ENCODE results near the gene SFI1.
"Not testable (repeated sequence)": the region's sequence is repeated elsewhere in the genome, so short reads cannot be mapped to it uniquely, and the experiment has no call there.

SFI1 gene

GRCh38 chr22:31544481-31545480 lies 48.4 kb downstream of the SFI1 start:
- DNase-seq, result no peak

GRCh38 chr22:31550871-31551370 lies 54.6 kb downstream of the SFI1 start:
- DNase-seq, result no peak

- peak; percentile 63 for DNase-seq
These were observed 60.4 kb downstream of the SFI1 start for GRCh38 chr22:31556627-31557203.

GRCh38 chr22:31558546-31558945 lies 62.2 kb downstream of the SFI1 start:
- not testable (repeated sequence) for DNase-seq

- peak; percentile 77 for DNase-seq
These were observed 65.0 kb downstream of the SFI1 start for GRCh38 chr22:31561238-31561887.

GRCh38 chr22:31561970-31562369 lies 65.6 kb downstream of the SFI1 start:
- DNase-seq, result no peak

- no peak for DNase-seq
These were observed 70.1 kb downstream of the SFI1 start for GRCh38 chr22:31566484-31566883.

GRCh38 chr22:31567196-31567595 lies 70.9 kb downstream of the SFI1 start:
- no peak for DNase-seq

- no peak for DNase-seq
These were observed 71.4 kb downstream of the SFI1 start for GRCh38 chr22:31567702-31568101.

GRCh38 chr22:31569126-31569525 lies 72.8 kb downstream of the SFI1 start:
- no peak for DNase-seq

GRCh38 chr22:31572939-31573338 lies 76.6 kb downstream of the SFI1 start:
- no peak for DNase-seq

GRCh38 chr22:31574055-31574670 lies 77.8 kb downstream of the SFI1 start:
- DNase-seq, result no peak

- no peak for DNase-seq
These were observed 78.9 kb downstream of the SFI1 start for GRCh38 chr22:31575190-31575589.

- DNase-seq, result no peak
These were observed 81.4 kb downstream of the SFI1 start for GRCh38 chr22:31577711-31578110.

- DNase-seq, result no peak
These were observed 81.8 kb downstream of the SFI1 start for GRCh38 chr22:31578171-31578570.

- DNase-seq, result no peak
These were observed 83.5 kb downstream of the SFI1 start for GRCh38 chr22:31579835-31580242.

- no peak for DNase-seq
These were observed 87.6 kb downstream of the SFI1 start for GRCh38 chr22:31583861-31584485.

GRCh38 chr22:31584804-31585160 lies 88.4 kb downstream of the SFI1 start:
- DNase-seq, result no peak

- DNase-seq, result no peak
These were observed 89.0 kb downstream of the SFI1 start for GRCh38 chr22:31585161-31585859.

GRCh38 chr22:31586137-31586920 lies 90.0 kb downstream of the SFI1 start:
- no peak for DNase-seq

Measured in eye (tissue), 1 donor.